ENCODE measurements around the gene C19orf85. TPM values are rescaled to one million over a fixed set of nuclear protein-coding genes. Genes with fewer than 3 reads are reported as not detected.

C19orf85 gene
- total and polyA plus RNA-seq, 2 donors (not counting 1 experiment from before 2014, with no cell fraction given): not detected

GRCh38 chr19:55443824-55444480, 20.6 kb downstream of the C19orf85 start:
- no peak overlapping the region for H3K9ac ChIP-seq (ENCODE audit: insufficient read depth, low read length)
- H3K9me3 ChIP-seq (ENCODE audit: control insufficient read depth, insufficient read depth, low read depth, low read length): no peaks in the 10 kb centered on the region
- DNase-seq (ENCODE audit: low read depth in 2 of 2): no peak
- no peaks in the 10 kb centered on the region for H3K4me1 ChIP-seq (ENCODE audit: control insufficient read depth, extremely low read depth, insufficient read depth, low read length)
- no peak overlapping the region for H3K4me2 ChIP-seq (ENCODE audit: extremely low read depth, insufficient read depth, low read length)
- H3K36me3 ChIP-seq (ENCODE audit: control insufficient read depth, insufficient read depth, low read length): no peaks in the 10 kb centered on the region
- no peaks in the 10 kb centered on the region for H4K20me1 ChIP-seq (ENCODE audit: control insufficient read depth, extremely low read depth, insufficient read depth, low read length)
- no peak overlapping the region for H3K4me3 ChIP-seq (replicated peaks in 1 of 4; ENCODE audit: control extremely low read depth in 1 of 4, insufficient read depth in 1 of 4, low read depth in 3 of 4, low read length in 4 of 4)
- H2AFZ ChIP-seq (ENCODE audit: low read length): no peak overlapping the region
- no peak overlapping the region for H3K27ac ChIP-seq (ENCODE audit: insufficient read depth, low read length)
- TF ChIP-seq CTCF (conservative IDR thresholded peaks at IDR 0.05 in 1 of 2, IDR thresholded peaks at IDR 0.05 in 1 of 2; ENCODE audit: low read depth in 1 of 2, low read length in 2 of 2): no peak
- peak; percentile 96 for TF ChIP-seq EZH2 (IDR thresholded peaks at IDR 0.05; ENCODE audit: low read length, missing control alignments)
- H3K27me3 ChIP-seq (ENCODE audit: control insufficient read depth, insufficient read depth, low read length): peaks cover 47% of the 10 kb centered on the region
- H3K79me2 ChIP-seq (ENCODE audit: control insufficient read depth, insufficient read depth, low read length): no peaks in the 10 kb centered on the region

GRCh38 chr19:55443045-55443823, 21.3 kb downstream of the C19orf85 start, which contains the start of gene SHISA7:
TSS of gene SHISA7 (minus strand) at chr19:55443300. CDS start at chr19:55442863, 437 bp downstream.
- Histone ChIP-seq H3K36me3 (ENCODE audit: control insufficient read depth, insufficient read depth, low read length) (no peaks in the 10 kb centered on the region), H3K9ac (ENCODE audit: insufficient read depth, low read length) (no peak within 1 kb of the TSS), H3K27me3 (ENCODE audit: control insufficient read depth, insufficient read depth, low read length) (peaks cover 47% of the 10 kb centered on the region), H2AFZ (ENCODE audit: low read length) (no peak within 1 kb of the TSS), H4K20me1 (ENCODE audit: control insufficient read depth, extremely low read depth, insufficient read depth, low read length) (no peaks in the 10 kb centered on the region), H3K79me2 (ENCODE audit: control insufficient read depth, insufficient read depth, low read length) (no peaks in the 10 kb centered on the region), H3K27ac (ENCODE audit: insufficient read depth, low read length) (no peak within 1 kb of the TSS), H3K4me3 (replicated peaks in 1 of 4; ENCODE audit: control extremely low read depth in 1 of 4, insufficient read depth in 1 of 4, low read depth in 3 of 4, low read length in 4 of 4) (no peak within 1 kb of the TSS), H3K4me1 (ENCODE audit: control insufficient read depth, extremely low read depth, insufficient read depth, low read length) (no peaks in the 10 kb centered on the region), H3K9me3 (ENCODE audit: control insufficient read depth, insufficient read depth, low read depth, low read length) (no peaks in the 10 kb centered on the region), H3K4me2 (ENCODE audit: extremely low read depth, insufficient read depth, low read length) (no peak within 1 kb of the TSS)
- TF ChIP-seq EZH2 (IDR thresholded peaks at IDR 0.05; ENCODE audit: low read length, missing control alignments) (peak; percentile 97), CTCF (conservative IDR thresholded peaks at IDR 0.05 in 1 of 2, IDR thresholded peaks at IDR 0.05 in 1 of 2; ENCODE audit: low read depth in 1 of 2, low read length in 2 of 2) (no peak)
- no peak for DNase-seq (ENCODE audit: low read depth in 2 of 2)

GRCh38 chr19:55442372-55442961, 22.1 kb downstream of the C19orf85 start:
- Histone ChIP-seq H3K79me2 (ENCODE audit: control insufficient read depth, insufficient read depth, low read length) (no peaks in the 10 kb centered on the region), H3K27me3 (ENCODE audit: control insufficient read depth, insufficient read depth, low read length) (peaks cover 47% of the 10 kb centered on the region), H4K20me1 (ENCODE audit: control insufficient read depth, extremely low read depth, insufficient read depth, low read length) (no peaks in the 10 kb centered on the region), H3K4me1 (ENCODE audit: control insufficient read depth, extremely low read depth, insufficient read depth, low read length) (no peaks in the 10 kb centered on the region), H3K36me3 (ENCODE audit: control insufficient read depth, insufficient read depth, low read length) (no peaks in the 10 kb centered on the region), H3K9ac (ENCODE audit: insufficient read depth, low read length) (no peak overlapping the region), H3K27ac (ENCODE audit: insufficient read depth, low read length) (no peak overlapping the region), H2AFZ (ENCODE audit: low read length) (no peak overlapping the region), H3K4me2 (ENCODE audit: extremely low read depth, insufficient read depth, low read length) (no peak overlapping the region), H3K4me3 (replicated peaks in 1 of 4; ENCODE audit: control extremely low read depth in 1 of 4, insufficient read depth in 1 of 4, low read depth in 3 of 4, low read length in 4 of 4) (no peak overlapping the region), H3K9me3 (ENCODE audit: control insufficient read depth, insufficient read depth, low read depth, low read length) (no peaks in the 10 kb centered on the region)
- TF ChIP-seq CTCF (conservative IDR thresholded peaks at IDR 0.05 in 1 of 2, IDR thresholded peaks at IDR 0.05 in 1 of 2; ENCODE audit: low read depth in 1 of 2, low read length in 2 of 2) (no peak), EZH2 (IDR thresholded peaks at IDR 0.05; ENCODE audit: low read length, missing control alignments) (peak; percentile 20)
- no peak for DNase-seq (ENCODE audit: low read depth in 2 of 2)

All from fibroblast of lung (primary cell).